Activated CD4-positive, alpha-beta T cell treated with anti-CD3 and anti-CD28 coated beads, Interleukin-2, amount 50 U/mL, for 24 hours (primary cell): ENCODE results near the gene ACP4.

Experiments used
- DNase-seq, 2 donors: peaks; one replicate each; pipeline ENCODE4 v3.0.0-alpha.2; 2020; ENCODE audit warnings: low read depth in 1 of 2, low spot score in 1 of 2

The ACP4 gene

GRCh38 chr19:50820549-50821247 lies 30.5 kb downstream of the ACP4 start:
- DNase-seq, result no peak

- no peak for DNase-seq
These were observed 31.0 kb downstream of the ACP4 start for GRCh38 chr19:50821248-50821612.

- no peak for DNase-seq
These were observed 31.4 kb downstream of the ACP4 start for GRCh38 chr19:50821622-50822021.

GRCh38 chr19:50822661-50823208 lies 32.5 kb downstream of the ACP4 start:
- no peak for DNase-seq

- DNase-seq, result no peak
These were observed 33.3 kb downstream of the ACP4 start, which contains the start of gene KLK1 for GRCh38 chr19:50823389-50824042. KLK1 (minus strand) TSS chr19:50823787; CDS start chr19:50823748, 39 bp downstream.

- DNase-seq, result no peak
These were observed 36.5 kb downstream of the ACP4 start for GRCh38 chr19:50826492-50827240.

- DNase-seq, result no peak
These were observed 37.3 kb downstream of the ACP4 start for GRCh38 chr19:50827476-50827875.

GRCh38 chr19:50829801-50830200 lies 39.6 kb downstream of the ACP4 start:
- no peak for DNase-seq

GRCh38 chr19:50830266-50831025 lies 40.2 kb downstream of the ACP4 start:
- DNase-seq, result no peak

GRCh38 chr19:50831026-50831396 lies 40.8 kb downstream of the ACP4 start:
- no peak for DNase-seq

- DNase-seq, result no peak
These were observed 42.5 kb downstream of the ACP4 start for GRCh38 chr19:50832666-50833065.

- DNase-seq, result no peak
These were observed 43.0 kb downstream of the ACP4 start, which contains the start of gene KLK15 for GRCh38 chr19:50833117-50833801. KLK15 (minus strand) TSS chr19:50833574; CDS start chr19:50831492, 2,082 bp downstream.

- no peak for DNase-seq
These were observed 43.6 kb downstream of the ACP4 start for GRCh38 chr19:50833802-50834167.

- no peak for DNase-seq
These were observed 45.0 kb downstream of the ACP4 start for GRCh38 chr19:50835103-50835784.

- peak; percentile 51 to 53 for DNase-seq
These were observed 45.7 kb downstream of the ACP4 start for GRCh38 chr19:50835785-50836542.

GRCh38 chr19:50836543-50837195 lies 46.5 kb downstream of the ACP4 start:
- no peak for DNase-seq

GRCh38 chr19:50837300-50837699 lies 47.1 kb downstream of the ACP4 start:
- DNase-seq, result no peak

- DNase-seq, result no peak
These were observed 48.0 kb downstream of the ACP4 start for GRCh38 chr19:50838239-50838638.
